Measurements from ENCODE around the gene KCNJ6.

GRCh38 chr21:37828991-37829390 is 87.3 kb downstream of the KCNJ6 start:
- no peak for TF ChIP-seq MCM3 (IDR thresholded peaks at IDR 0.05)
- no peak for TF ChIP-seq ZFP36 (IDR thresholded peaks at IDR 0.05; ENCODE audit: low read depth, low read length, partially characterized antibody)
- no peak for TF ChIP-seq ATF7 (IDR thresholded peaks at IDR 0.05)
- no peak for TF ChIP-seq HMGN3 (IDR thresholded peaks at IDR 0.05; ENCODE audit: borderline replicate concordance, extremely low read depth, insufficient read length, low read depth, low read length)
- TF ChIP-seq TCF7L2 (IDR thresholded peaks at IDR 0.05; ENCODE audit: low read depth, low read length), result no peak
- no peak for TF ChIP-seq CTCF (IDR thresholded peaks at IDR 0.05 in 2 of 3, conservative IDR thresholded peaks at IDR 0.05 in 1 of 3; ENCODE audit: insufficient read depth in 2 of 3, low read depth in 1 of 3, low read length in 3 of 3)
- TF ChIP-seq POLR2A (conservative IDR thresholded peaks at IDR 0.05), result no peak
- TF ChIP-seq E2F1 (CRISPR knock-in tag; IDR thresholded peaks at IDR 0.05), result no peak
- TF ChIP-seq HMG20B (CRISPR knock-in tag; IDR thresholded peaks at IDR 0.05), result no peak
- TF ChIP-seq PKNOX1 (IDR thresholded peaks at IDR 0.05), result no peak

Measured in K562 (cell line).